Gastrocnemius medialis (tissue), 4 donors: ENCODE data around the gene GPR85. TPM values are rescaled to one million over a fixed set of nuclear protein-coding genes. Genes with fewer than 3 reads are reported as not detected.

ENCODE experiments used
- ATAC-seq, 2 donors: fragments of 150-250 bp; one replicate each; pipeline ENCODE4 v1.9.1; 2016
- DNase-seq, 2 donors: peaks; one replicate each; pipeline ENCODE4 v3.0.0-alpha.2; 2019
- H3K27ac ChIP-seq, 4 donors: fragments of 200-600 bp; sonication (generic); 1 replicate in 1 of 4; 2 replicates in 3 of 4; pipeline ENCODE4 v1.5.1; 2016 to 2018; ENCODE audit warnings: mild to moderate bottlenecking in 2 of 4, moderate library complexity in 1 of 4
- H3K27me3 ChIP-seq, 3 donors: fragments of 200-600 bp; sonication (generic) in 2 of 3; 1 replicate in 1 of 3; 2 replicates in 2 of 3; pipeline versions ENCODE4 v1.5.1 to v1.6.0; 2016 to 2019; ENCODE audit warnings: mild to moderate bottlenecking in 1 of 3, moderate library complexity in 1 of 3
- H3K36me3 ChIP-seq, 2 donors: fragments of 200-600 bp; sonication (generic) in 1 of 2; one replicate each; pipeline ENCODE4 v1.5.1; 2017 to 2018
- H3K4me1 ChIP-seq, 2 donors: fragments of 200-600 bp; sonication (generic) in 1 of 2; one replicate each; pipeline ENCODE4 v1.5.1; 2016 to 2017; ENCODE audit warnings: mild to moderate bottlenecking in 2 of 2
- H3K4me3 ChIP-seq, 4 donors: fragments of 200-600 bp; sonication (generic) in 3 of 4; 1 replicate in 1 of 4; 2 replicates in 3 of 4; pipeline ENCODE4 v1.5.1; 2016 to 2019; ENCODE audit warnings: mild to moderate bottlenecking in 2 of 4
- H3K9me3 ChIP-seq, 3 donors: fragments of 200-600 bp; sonication (generic) in 2 of 3; 1 replicate in 1 of 3; 2 replicates in 2 of 3; pipeline ENCODE4 v1.5.1; 2016 to 2019
- CTCF ChIP-seq, 5 experiments: fragments of 450-650 bp in 3 of 5; fragments of 200-600 bp in 2 of 5; sonication (generic) in 2 of 5; IDR thresholded peaks in 4 of 5; conservative IDR thresholded peaks in 1 of 5; 1 replicate in 4 of 5; 2 replicates in 1 of 5; pipeline ENCODE4 v1.5.1; 2016 to 2019; ENCODE audit warnings: antibody characterized with exemption in 5 of 5, mild to moderate bottlenecking in 3 of 5, moderate library complexity in 3 of 5
- POLR2A ChIP-seq, 2 donors: fragments of 450-650 bp; IDR thresholded peaks; one replicate each; pipeline ENCODE4 v1.6.1; 2017; ENCODE audit warnings: antibody characterized with exemption in 2 of 2, mild to moderate bottlenecking in 2 of 2, moderate library complexity in 2 of 2
- in situ Hi-C, 4 donors: fragments of 200-750 bp; cut with MboI; loops; one replicate each; pipeline versions ENCODE4 v1.15.0 to v1.8.0; 2017; ENCODE audit warnings: low sequenced_read_pairs in 4 of 4
- intact Hi-C: fragments of 100-400 bp; cut with DNase I; formaldehyde crosslinking; loops from one replicate; pipeline ENCODE4 v1.15.1; 2023; ENCODE audit warnings: low total_unique reads
- total RNA-seq, 4 donors: library from RNA; depleted of rRNA; stranded (reverse); fragments of >200 nt; gene quantifications; one replicate each; pipeline versions ENCODE4 v1.1.0 to v1.2.3, GENCODE V29; 2016

Gene GPR85
- total RNA-seq, 4 donors from 2014 or later = 0.13 to 3.1 (median 0.82) TPM; not detected in 1

- no peak for ATAC-seq
- H3K4me3 ChIP-seq = no peak overlapping the region
- no peak for DNase-seq
- no peaks in the 10 kb centered on the region for H3K27me3 ChIP-seq
- H3K27ac ChIP-seq = no peak overlapping the region
- intact Hi-C loops (loop anchor here (5.0 kb wide), 1 partner anchor 497 kb away; no protein-coding TSS in a partner anchor), in situ Hi-C loops (no loop called here)
- H3K4me1 ChIP-seq = no peaks in the 10 kb centered on the region
- H3K36me3 ChIP-seq = no peaks in the 10 kb centered on the region
- TF ChIP-seq CTCF (IDR thresholded peaks at IDR 0.05 in 4 of 5, conservative IDR thresholded peaks at IDR 0.05 in 1 of 5) (no peak), POLR2A (IDR thresholded peaks at IDR 0.05) (no peak)
- H3K9me3 ChIP-seq = no peaks in the 10 kb centered on the region
These were observed 8.1 kb upstream of the GPR85 start for GRCh38 chr7:113094517-113095249.

GRCh38 chr7:113093561-113093960 lies 6.9 kb upstream of the GPR85 start:
- TF ChIP-seq POLR2A (IDR thresholded peaks at IDR 0.05) (no peak), CTCF (IDR thresholded peaks at IDR 0.05 in 4 of 5, conservative IDR thresholded peaks at IDR 0.05 in 1 of 5) (no peak)
- DNase-seq = no peak
- H3K27me3 ChIP-seq = no peaks in the 10 kb centered on the region
- no peak for ATAC-seq
- no peaks in the 10 kb centered on the region for H3K9me3 ChIP-seq
- H3K4me3 ChIP-seq = no peak overlapping the region
- H3K4me1 ChIP-seq = no peaks in the 10 kb centered on the region
- H3K27ac ChIP-seq = no peak overlapping the region
- in situ Hi-C loops (no loop called here), intact Hi-C loops (no loop called here)
- no peaks in the 10 kb centered on the region for H3K36me3 ChIP-seq

GRCh38 chr7:113092762-113093161 lies 6.1 kb upstream of the GPR85 start:
- intact Hi-C loops = no loop called here
- Histone ChIP-seq H3K27ac (no peak overlapping the region), H3K4me1 (no peaks in the 10 kb centered on the region), H3K36me3 (no peaks in the 10 kb centered on the region), H3K9me3 (no peaks in the 10 kb centered on the region), H3K4me3 (no peak overlapping the region), H3K27me3 (no peaks in the 10 kb centered on the region)
- no peak for ATAC-seq
- no peak for DNase-seq
- TF ChIP-seq POLR2A (IDR thresholded peaks at IDR 0.05) (no peak), CTCF (IDR thresholded peaks at IDR 0.05 in 4 of 5, conservative IDR thresholded peaks at IDR 0.05 in 1 of 5) (no peak)
- in situ Hi-C loops = no loop called here

GRCh38 chr7:113087071-113087998 lies 708 bp upstream of the GPR85 start:
- H3K9me3 ChIP-seq = no peaks in the 10 kb centered on the region
- in situ Hi-C loops = no loop called here
- intact Hi-C loops = no loop called here
- no peaks in the 10 kb centered on the region for H3K36me3 ChIP-seq
- peaks cover 0 to 16% of the 10 kb centered on the region in 2 donors for H3K4me1 ChIP-seq
- no peak for DNase-seq
- peak overlapping the region in 1 of 4 donors; percentile 18 for H3K27ac ChIP-seq
- peaks cover 0 to 9% (median 0%) of the 10 kb centered on the region in 3 donors for H3K27me3 ChIP-seq
- H3K4me3 ChIP-seq = peak overlapping the region; percentile 40 to 54 (median 52)
- TF ChIP-seq POLR2A (IDR thresholded peaks at IDR 0.05) (no peak), CTCF (IDR thresholded peaks at IDR 0.05 in 4 of 5, conservative IDR thresholded peaks at IDR 0.05 in 1 of 5) (no peak)
- peak; percentile 53 to 94 for ATAC-seq
